IPS-18a (cell line): ENCODE measurements around the gene PRORP.
"Not testable (repeated sequence)": the region's sequence is repeated elsewhere in the genome, so short reads cannot be mapped to it uniquely, and the experiment has no call there.

Experiments used
- H3K27ac ChIP-seq: one replicate; pipeline ENCODE4 v1.5.1; 2013; ENCODE audit warnings: low read length
- H3K27me3 ChIP-seq: one replicate; pipeline ENCODE4 v1.6.1; 2013; ENCODE audit warnings: mild to moderate bottlenecking, low read length; ENCODE audit not compliant: control insufficient read depth, insufficient read depth
- H3K36me3 ChIP-seq: one replicate; pipeline ENCODE4 v1.6.1; 2013; ENCODE audit warnings: low read depth, low read length; ENCODE audit not compliant: control insufficient read depth
- H3K4me1 ChIP-seq: one replicate; pipeline ENCODE4 v1.6.1; 2013; ENCODE audit warnings: low read depth, low read length; ENCODE audit not compliant: control insufficient read depth
- H3K4me3 ChIP-seq: one replicate; pipeline ENCODE4 v1.5.1; 2013; ENCODE audit warnings: low read length
- H3K9ac ChIP-seq: one replicate; pipeline ENCODE4 v1.6.1; 2013; ENCODE audit warnings: mild to moderate bottlenecking, low read length, moderate library complexity
- H3K9me3 ChIP-seq: one replicate; pipeline ENCODE4 v1.6.1; 2013; ENCODE audit warnings: low read depth, low read length; ENCODE audit not compliant: control insufficient read depth

PRORP gene

GRCh38 chr14:35121887-35122695, at the start of gene PRORP, which contains the start of gene PPP2R3C:
TSS of gene PRORP (plus strand) at chr14:35122552. CDS start at chr14:35123246, 694 bp downstream.
TSS of gene PPP2R3C (minus strand) at chr14:35121990. CDS start at chr14:35121959, 31 bp downstream.
- H3K9me3 ChIP-seq = no peaks in the 10 kb centered on the region
- H3K9ac ChIP-seq = peak within 1 kb of the TSS; percentile 96
- H3K27me3 ChIP-seq = no peaks in the 10 kb centered on the region
- H3K36me3 ChIP-seq = peaks cover 6% of the 10 kb centered on the region
- H3K27ac ChIP-seq = peak within 1 kb of the TSS; percentile 99
- H3K4me1 ChIP-seq = peaks cover 3% of the 10 kb centered on the region
- H3K4me3 ChIP-seq = peak within 1 kb of the TSS; percentile 100

GRCh38 chr14:35073486-35073885, 48.9 kb upstream of the PRORP start:
- peaks cover 3% of the 10 kb centered on the region for H3K36me3 ChIP-seq
- no peak overlapping the region for H3K9ac ChIP-seq
- H3K9me3 ChIP-seq = no peaks in the 10 kb centered on the region
- H3K4me1 ChIP-seq = no peaks in the 10 kb centered on the region
- no peaks in the 10 kb centered on the region for H3K27me3 ChIP-seq
- no peak overlapping the region for H3K27ac ChIP-seq
- H3K4me3 ChIP-seq = no peak overlapping the region

GRCh38 chr14:35078082-35078481, 44.3 kb upstream of the PRORP start:
- Histone ChIP-seq H3K4me1 (no peaks in the 10 kb centered on the region), H3K27me3 (no peaks in the 10 kb centered on the region), H3K36me3 (peaks cover 7% of the 10 kb centered on the region), H3K27ac (no peak overlapping the region), H3K4me3 (no peak overlapping the region), H3K9me3 (no peaks in the 10 kb centered on the region), H3K9ac (no peak overlapping the region)

GRCh38 chr14:35079742-35080141, 42.6 kb upstream of the PRORP start:
- Histone ChIP-seq H3K4me1 (no peaks in the 10 kb centered on the region), H3K36me3 (peaks cover 13% of the 10 kb centered on the region), H3K4me3 (no peak overlapping the region), H3K9ac (no peak overlapping the region), H3K27ac (no peak overlapping the region), H3K9me3 (no peaks in the 10 kb centered on the region), H3K27me3 (no peaks in the 10 kb centered on the region)

GRCh38 chr14:35083530-35084150, 38.7 kb upstream of the PRORP start:
- Histone ChIP-seq H3K4me3 (no peak overlapping the region), H3K9me3 (no peaks in the 10 kb centered on the region), H3K27ac (no peak overlapping the region), H3K9ac (no peak overlapping the region), H3K36me3 (peaks cover 33% of the 10 kb centered on the region), H3K4me1 (no peaks in the 10 kb centered on the region), H3K27me3 (no peaks in the 10 kb centered on the region)

- Histone ChIP-seq H3K4me1 (no peaks in the 10 kb centered on the region), H3K9ac (no peak overlapping the region), H3K36me3 (peaks cover 33% of the 10 kb centered on the region), H3K27me3 (no peaks in the 10 kb centered on the region), H3K4me3 (no peak overlapping the region), H3K27ac (no peak overlapping the region), H3K9me3 (no peaks in the 10 kb centered on the region)
These were observed 36.9 kb upstream of the PRORP start for GRCh38 chr14:35085441-35085840.

- peaks cover 3% of the 10 kb centered on the region for H3K9me3 ChIP-seq
- no peaks in the 10 kb centered on the region for H3K27me3 ChIP-seq
- H3K9ac ChIP-seq = no peak overlapping the region
- no peak overlapping the region for H3K27ac ChIP-seq
- H3K4me1 ChIP-seq = no peaks in the 10 kb centered on the region
- peaks cover 23% of the 10 kb centered on the region for H3K36me3 ChIP-seq
- H3K4me3 ChIP-seq = no peak overlapping the region
These were observed 33.8 kb upstream of the PRORP start for GRCh38 chr14:35088514-35088913.

- H3K4me3 ChIP-seq, H3K9ac ChIP-seq, H3K9me3 ChIP-seq, H3K27ac ChIP-seq, H3K27me3 ChIP-seq, H3K4me1 ChIP-seq: not testable (repeated sequence)
- peaks cover 37% of the 10 kb centered on the region for H3K36me3 ChIP-seq
These were observed 27.7 kb upstream of the PRORP start for GRCh38 chr14:35094645-35095044.

- Histone ChIP-seq H3K9me3 (no peaks in the 10 kb centered on the region), H3K4me1 (peaks cover 5% of the 10 kb centered on the region), H3K27me3 (no peaks in the 10 kb centered on the region), H3K27ac (no peak overlapping the region), H3K36me3 (peaks cover 45% of the 10 kb centered on the region), H3K9ac (no peak overlapping the region), H3K4me3 (no peak overlapping the region)
These were observed 14.5 kb upstream of the PRORP start for GRCh38 chr14:35107866-35108265.

- Histone ChIP-seq H3K4me3 (no peak overlapping the region), H3K4me1 (peaks cover 5% of the 10 kb centered on the region), H3K27me3 (no peaks in the 10 kb centered on the region), H3K27ac (no peak overlapping the region), H3K36me3 (peaks cover 36% of the 10 kb centered on the region), H3K9me3 (no peaks in the 10 kb centered on the region), H3K9ac (no peak overlapping the region)
These were observed 9.7 kb upstream of the PRORP start for GRCh38 chr14:35112641-35113040.

GRCh38 chr14:35113308-35113950, 8.9 kb upstream of the PRORP start:
- H3K4me3 ChIP-seq = no peak overlapping the region
- H3K9ac ChIP-seq = no peak overlapping the region
- no peaks in the 10 kb centered on the region for H3K27me3 ChIP-seq
- H3K27ac ChIP-seq = no peak overlapping the region
- peaks cover 5% of the 10 kb centered on the region for H3K4me1 ChIP-seq
- H3K36me3 ChIP-seq = peaks cover 32% of the 10 kb centered on the region
- H3K9me3 ChIP-seq = no peaks in the 10 kb centered on the region
